HEK293 (cell line): ENCODE measurements around the gene SORCS3.

Experiments
- CTCF ChIA-PET: fragments of 350-600 bp; formaldehyde crosslinking; extraction: SDS; loops from one replicate; lab custom pipeline; 2021; ENCODE audit warnings: antibody characterized with exemption; lab: Yijun Ruan, JAX
- POLR2A ChIA-PET: fragments of 300-600 bp; formaldehyde crosslinking; extraction: SDS; loops from one replicate; lab custom pipeline; 2020; ENCODE audit warnings: antibody characterized with exemption, inconsistent platforms; lab: Yijun Ruan, JAX
- H3K27ac ChIP-seq: fragments of 200-500 bp; sonication (Bioruptor generic); 2 replicates; pipeline ENCODE4 v1.5.1; 2014; ENCODE audit warnings: low read depth, low read length, control low read depth, inconsistent platforms; ENCODE audit errors: extremely low read depth
- H3K36me3 ChIP-seq, 2 experiments: fragments of 200-500 bp in 1 of 2; sonication (Bioruptor generic) in 1 of 2; 1 replicate in 1 of 2; 2 replicates in 1 of 2; pipeline ENCODE4 v1.5.1; 2014 to 2017; ENCODE audit warnings: inconsistent platforms in 2 of 2, low read length in 2 of 2; ENCODE audit not compliant: control insufficient read depth in 2 of 2, insufficient read depth in 1 of 2
- H3K4me1 ChIP-seq: fragments of 200-500 bp; sonication (Bioruptor generic); 2 replicates; pipeline ENCODE4 v1.5.1; 2014; ENCODE audit warnings: mild to moderate bottlenecking, low read length, inconsistent platforms; ENCODE audit not compliant: control insufficient read depth, insufficient read depth
- H3K4me3 ChIP-seq: 2 replicates; pipeline ENCODE4 v1.5.1; 2011; ENCODE audit warnings: low read depth, mild to moderate bottlenecking, control low read depth, low read length, moderate library complexity
- H3K9me3 ChIP-seq: fragments of 200-500 bp; sonication (Bioruptor generic); 2 replicates; pipeline ENCODE4 v1.5.1; 2014; ENCODE audit warnings: low read depth, low read length, inconsistent platforms; ENCODE audit not compliant: control insufficient read depth, insufficient read depth
- ATF2 ChIP-seq: fragments of 450-650 bp; formaldehyde crosslinking; IDR thresholded peaks from 2 replicates; pipeline ENCODE4 v1.5.1; 2016; ENCODE audit warnings: missing biosample characterization, missing genetic modification characterization, low read depth
- BCL11B ChIP-seq: fragments of 450-650 bp; formaldehyde crosslinking; IDR thresholded peaks from 2 replicates; pipeline ENCODE4 v1.5.1; 2016; ENCODE audit warnings: low read depth, missing biosample characterization, missing genetic modification characterization
- FEZF1 ChIP-seq: fragments of 450-650 bp; formaldehyde crosslinking; IDR thresholded peaks from 2 replicates; pipeline ENCODE4 v1.5.1; 2016; ENCODE audit warnings: missing biosample characterization, missing genetic modification characterization
- HOXA7 ChIP-seq: sonication (generic); formaldehyde crosslinking; IDR thresholded peaks from 2 replicates; pipeline ENCODE4 v1.8.1; 2022; ENCODE audit warnings: missing genetic modification reagents, borderline replicate concordance
- KLF1 ChIP-seq: fragments of 450-650 bp; formaldehyde crosslinking; IDR thresholded peaks from 2 replicates; pipeline ENCODE4 v1.5.1; 2016; ENCODE audit warnings: missing biosample characterization, missing genetic modification characterization
- KLF17 ChIP-seq: fragments of 450-650 bp; formaldehyde crosslinking; IDR thresholded peaks from 2 replicates; pipeline ENCODE4 v1.5.1; 2016; ENCODE audit warnings: missing biosample characterization, missing genetic modification characterization
- OVOL3 ChIP-seq: fragments of 450-650 bp; formaldehyde crosslinking; IDR thresholded peaks from 2 replicates; pipeline ENCODE4 v1.5.1; 2016; ENCODE audit warnings: missing biosample characterization, missing genetic modification characterization
- PRDM10 ChIP-seq: fragments of 450-650 bp; formaldehyde crosslinking; IDR thresholded peaks from 2 replicates; pipeline ENCODE4 v1.5.1; 2016; ENCODE audit warnings: missing biosample characterization, missing genetic modification characterization
- SALL2 ChIP-seq: fragments of 450-650 bp; formaldehyde crosslinking; IDR thresholded peaks from 2 replicates; pipeline ENCODE4 v1.5.0; 2017; ENCODE audit warnings: missing biosample characterization, mild to moderate bottlenecking, missing genetic modification characterization, borderline replicate concordance
- ZNF23 ChIP-seq: fragments of 450-650 bp; formaldehyde crosslinking; IDR thresholded peaks from 2 replicates; pipeline ENCODE4 v1.5.1; 2016; ENCODE audit warnings: missing biosample characterization, missing genetic modification characterization, borderline replicate concordance
- ZNF350 ChIP-seq: fragments of 450-650 bp; formaldehyde crosslinking; IDR thresholded peaks from 2 replicates; pipeline ENCODE4 v1.5.0; 2017; ENCODE audit warnings: missing biosample characterization, mild to moderate bottlenecking, missing genetic modification characterization
- ZNF398 ChIP-seq: fragments of 450-650 bp; formaldehyde crosslinking; IDR thresholded peaks from 2 replicates; pipeline ENCODE4 v1.5.1; 2017; ENCODE audit warnings: missing biosample characterization, missing genetic modification characterization
- ZNF501 ChIP-seq: fragments of 450-650 bp; formaldehyde crosslinking; IDR thresholded peaks from 2 replicates; pipeline ENCODE4 v1.5.1; 2016; ENCODE audit warnings: missing biosample characterization, missing genetic modification characterization
- ZNF530 ChIP-seq: fragments of 450-650 bp; formaldehyde crosslinking; IDR thresholded peaks from 2 replicates; pipeline ENCODE4 v1.5.1; 2016; ENCODE audit warnings: low read depth, missing biosample characterization, missing genetic modification characterization
- ZNF544 ChIP-seq: fragments of 450-650 bp; formaldehyde crosslinking; IDR thresholded peaks from 2 replicates; pipeline ENCODE4 v1.5.0; 2017; ENCODE audit warnings: missing biosample characterization, missing genetic modification characterization
- ZNF707 ChIP-seq: fragments of 450-650 bp; formaldehyde crosslinking; IDR thresholded peaks from 2 replicates; pipeline ENCODE4 v1.5.1; 2016; ENCODE audit warnings: missing biosample characterization, missing genetic modification characterization
- ZSCAN5A ChIP-seq: fragments of 450-650 bp; formaldehyde crosslinking; IDR thresholded peaks from 2 replicates; pipeline ENCODE4 v1.5.1; 2016; ENCODE audit warnings: missing biosample characterization, missing genetic modification characterization

Gene SORCS3

GRCh38 chr10:105161149-105161548 lies 520.1 kb downstream of the SORCS3 start:
- CTCF ChIA-PET, result no interaction called here
- H3K4me3 ChIP-seq, result no peak overlapping the region
- TF ChIP-seq ATF2 (peak; percentile 44), ZNF544 (tag by site-specific recombination) (no peak), ZNF23 (tag by site-specific recombination) (no peak)
- no peaks in the 10 kb centered on the region for H3K9me3 ChIP-seq
- no peaks in the 10 kb centered on the region for H3K4me1 ChIP-seq
- POLR2A ChIA-PET, result interaction anchor here (0.5 kb wide), 1 partner anchor 1219 kb away, joined by 4 read pairs; no protein-coding TSS in a partner anchor
- H3K27ac ChIP-seq, result no peak overlapping the region
- no peaks in the 10 kb centered on the region for H3K36me3 ChIP-seq

GRCh38 chr10:105161767-105162166 lies 520.7 kb downstream of the SORCS3 start:
- POLR2A ChIA-PET, result no interaction called here
- CTCF ChIA-PET, result no interaction called here

GRCh38 chr10:105170521-105170920 lies 529.4 kb downstream of the SORCS3 start:
- Histone ChIP-seq H3K9me3 (no peaks in the 10 kb centered on the region), H3K27ac (no peak overlapping the region), H3K36me3 (no peaks in the 10 kb centered on the region), H3K4me1 (no peaks in the 10 kb centered on the region), H3K4me3 (no peak overlapping the region)
- ChIA-PET CTCF (no interaction called here), POLR2A (no interaction called here)
- no peak for TF ChIP-seq ZNF501 (tag by site-specific recombination)
- no peak for TF ChIP-seq ZNF707 (tag by site-specific recombination)
- TF ChIP-seq ZSCAN5A, result no peak
- TF ChIP-seq SALL2 (tag by site-specific recombination), result no peak
- no peak for TF ChIP-seq BCL11B
- TF ChIP-seq HOXA7 (CRISPR knock-in tag), result no peak
- no peak for TF ChIP-seq PRDM10 (tag by site-specific recombination)
- no peak for TF ChIP-seq KLF17
- TF ChIP-seq OVOL3, result no peak
- TF ChIP-seq KLF1 (tag by site-specific recombination), result no peak
- no peak for TF ChIP-seq ZNF398

More at GRCh38 chr10:105161767-105162166, 520.7 kb downstream of the SORCS3 start:
- Histone ChIP-seq H3K4me3 (no peak overlapping the region), H3K27ac (no peak overlapping the region), H3K36me3 (no peaks in the 10 kb centered on the region), H3K9me3 (no peaks in the 10 kb centered on the region), H3K4me1 (no peaks in the 10 kb centered on the region)
- no peak for TF ChIP-seq ZNF530 (tag by site-specific recombination)
- no peak for TF ChIP-seq ZNF350
- no peak for TF ChIP-seq ZNF501 (tag by site-specific recombination)
- no peak for TF ChIP-seq FEZF1 (tag by site-specific recombination)
